NCI-H748 (cell line): Measurements from ENCODE around the gene LDAH.

Experiments
- DNase-seq: peaks from one replicate; lab custom pipeline; 2025; ENCODE audit not compliant: unreplicated experiment; lab: John Stamatoyannopoulos, UW

Gene LDAH

GRCh38 chr2:20687260-20687832 lies 135.6 kb downstream of the LDAH start:
- no peak for DNase-seq

- DNase-seq, result no peak
Measured at GRCh38 chr2:20684581-20685063, 138.3 kb downstream of the LDAH start.

DNA sequence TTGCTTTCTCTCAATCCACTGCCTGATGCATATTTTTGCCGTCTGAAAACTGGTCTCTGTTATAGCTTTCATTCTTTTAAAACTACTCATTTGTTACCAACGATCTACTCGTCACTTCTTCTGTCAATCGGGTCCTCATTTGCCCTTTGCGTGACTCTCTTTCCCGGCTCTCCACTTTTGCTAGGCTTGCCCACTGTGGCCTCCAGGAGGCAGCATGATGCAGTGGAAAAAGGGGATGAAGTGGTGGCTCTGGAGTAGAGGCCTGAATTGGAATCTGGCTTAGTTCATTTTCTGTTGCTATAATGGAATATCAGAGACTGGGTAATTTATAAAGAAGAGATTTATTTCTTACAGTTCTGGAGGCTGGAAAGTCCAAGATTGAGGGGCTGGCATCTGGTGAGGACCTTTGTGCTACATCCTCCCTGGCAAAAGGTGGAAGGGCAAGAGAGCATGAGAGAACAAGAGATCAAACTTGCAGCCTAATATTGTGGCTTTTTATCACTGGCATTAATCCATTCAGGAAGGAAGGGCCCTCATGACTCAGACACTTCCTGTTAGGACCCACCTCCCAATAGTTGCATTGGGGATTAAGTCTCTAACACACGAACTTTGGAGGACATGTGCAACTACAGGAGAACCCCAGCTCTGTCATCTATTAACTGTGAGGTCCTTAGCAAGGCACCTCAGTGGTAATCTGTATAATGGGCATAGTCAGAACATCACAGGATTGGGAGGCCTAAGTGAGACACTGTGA lies 140.6 kb downstream of the LDAH start:
- DNase-seq, result no peak

GRCh38 chr2:20680744-20681375 lies 142.0 kb downstream of the LDAH start:
- DNase-seq, result no peak

- DNase-seq, result no peak
Measured at GRCh38 chr2:20678780-20679179, 144.1 kb downstream of the LDAH start.

DNA sequence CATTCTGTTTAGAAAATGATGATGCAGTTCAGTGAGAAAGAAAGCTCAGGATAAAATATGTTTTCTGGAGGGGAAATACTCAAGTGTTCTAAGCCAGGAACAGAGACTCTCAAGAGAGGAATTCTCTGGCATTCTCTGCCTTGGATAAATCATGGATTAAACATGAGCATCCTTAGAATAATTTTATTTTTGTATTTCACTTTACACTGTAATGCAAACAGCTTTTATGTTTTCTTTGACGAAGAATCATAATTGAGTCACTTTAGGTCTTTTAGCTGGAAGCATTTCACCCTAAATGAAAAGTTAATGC lies 144.9 kb downstream of the LDAH start:
- DNase-seq, result no peak

GRCh38 chr2:20677301-20678085 lies 145.4 kb downstream of the LDAH start:
- no peak for DNase-seq

DNA sequence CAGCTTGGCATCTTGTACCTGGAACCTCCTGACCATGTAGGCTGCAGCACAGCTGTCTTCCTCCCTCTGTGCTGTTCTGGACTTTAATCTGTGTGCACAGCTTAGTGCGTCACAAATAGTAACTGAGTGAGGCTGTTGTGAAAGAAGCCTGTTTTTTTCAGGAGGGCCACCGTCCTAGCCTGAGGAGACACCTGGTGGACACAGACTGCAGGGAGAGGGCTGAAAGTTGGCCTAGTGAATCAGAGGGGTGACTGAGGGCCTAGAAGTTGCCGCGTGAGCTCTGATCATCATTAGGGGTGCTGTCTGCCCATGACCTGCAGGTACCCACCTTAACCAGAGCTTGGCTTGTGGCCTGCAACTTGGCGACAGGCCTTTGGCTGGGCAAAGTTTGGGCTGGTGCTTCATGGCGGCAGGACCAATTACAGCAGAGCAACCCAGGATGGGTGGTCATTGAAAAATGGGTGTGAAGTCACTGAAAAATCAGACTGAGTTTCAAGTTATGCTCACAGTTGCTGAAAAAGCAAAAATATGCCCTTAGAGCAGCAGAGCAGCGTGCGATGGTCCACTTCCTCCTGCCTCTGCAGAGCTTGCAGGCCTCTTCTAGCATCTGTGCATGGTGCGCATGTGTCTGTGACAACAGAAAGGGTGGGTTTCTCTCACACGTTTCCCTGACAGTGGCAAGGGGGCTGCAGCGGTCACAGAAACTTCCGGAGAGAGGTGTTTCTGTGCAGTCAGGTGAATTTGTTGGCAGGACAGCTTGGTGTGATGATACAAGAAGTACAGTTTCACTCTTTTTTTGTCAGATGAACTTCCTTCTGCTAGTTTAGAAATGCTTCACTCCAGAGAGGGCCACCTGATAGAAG lies 146.3 kb downstream of the LDAH start:
- no peak for DNase-seq

- no peak for DNase-seq
Measured at GRCh38 chr2:20675701-20676352, 147.1 kb downstream of the LDAH start.

GRCh38 chr2:20674974-20675679 lies 147.8 kb downstream of the LDAH start:
- DNase-seq, result no peak

DNA sequence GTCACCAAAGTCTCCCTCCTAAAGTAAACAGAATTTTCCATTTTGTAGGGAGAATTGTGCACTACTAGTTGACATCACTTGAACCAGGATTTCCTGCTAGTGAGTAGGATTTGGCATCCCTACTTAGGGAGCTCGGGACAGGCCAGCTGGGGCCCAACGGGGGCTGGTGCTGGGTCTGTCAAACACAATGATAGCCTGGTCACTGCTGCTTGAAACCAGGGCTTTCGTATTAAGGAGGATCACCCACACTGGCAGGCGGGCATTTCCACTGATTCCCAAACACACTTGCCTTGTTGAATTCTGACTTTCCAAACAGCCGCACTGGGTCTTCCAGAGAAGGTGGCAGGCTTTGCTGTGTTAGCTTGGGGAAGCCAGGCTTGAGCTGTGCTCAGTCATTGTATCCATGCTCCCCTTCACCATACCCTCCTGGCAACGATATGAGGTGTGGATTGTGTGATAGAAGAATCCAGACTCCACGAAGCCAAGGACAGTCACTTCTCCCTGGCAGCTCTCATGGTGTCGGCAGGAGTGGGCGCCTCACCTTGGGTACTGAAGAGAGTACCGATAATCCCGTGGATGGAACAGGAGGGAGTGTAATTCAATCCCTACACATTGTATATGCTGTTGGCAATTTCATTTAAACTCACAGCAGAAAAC lies 148.5 kb downstream of the LDAH start:
- DNase-seq, result no peak

DNA sequence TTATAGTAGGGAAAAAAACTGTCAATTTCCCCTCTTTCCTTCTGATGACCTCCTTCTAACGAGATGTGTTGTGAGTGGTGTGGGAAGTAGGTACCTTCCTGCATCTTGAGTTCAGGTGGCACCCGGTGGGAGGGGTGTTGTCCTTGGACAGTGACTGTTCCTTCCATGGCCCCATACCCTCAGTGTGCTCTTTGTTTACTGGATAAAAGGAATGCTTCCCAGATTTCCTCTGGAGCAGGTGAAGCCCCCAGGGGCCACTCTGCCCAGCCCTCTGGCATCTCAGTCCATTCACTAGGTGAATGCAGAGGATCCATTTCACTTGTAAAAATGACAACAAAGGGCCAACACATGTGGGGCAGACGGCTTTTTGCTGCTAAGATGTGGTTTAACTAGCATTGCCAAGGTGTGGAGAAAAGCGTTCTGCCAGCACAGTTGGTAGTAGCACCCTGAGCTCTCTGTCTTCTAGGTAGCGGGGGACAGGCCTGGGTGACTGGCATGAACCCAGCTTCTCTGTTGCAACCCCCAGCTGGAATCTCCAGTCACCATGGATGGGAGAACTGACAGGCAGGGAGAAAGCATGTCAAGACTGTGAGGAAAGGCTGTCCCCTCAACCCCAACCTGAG lies 149.1 kb downstream of the LDAH start:
- DNase-seq, result no peak

GRCh38 chr2:20672201-20672951 lies 150.5 kb downstream of the LDAH start:
- DNase-seq, result no peak

- DNase-seq, result no peak
Measured at GRCh38 chr2:20671736-20672080, 151.2 kb downstream of the LDAH start.

DNA sequence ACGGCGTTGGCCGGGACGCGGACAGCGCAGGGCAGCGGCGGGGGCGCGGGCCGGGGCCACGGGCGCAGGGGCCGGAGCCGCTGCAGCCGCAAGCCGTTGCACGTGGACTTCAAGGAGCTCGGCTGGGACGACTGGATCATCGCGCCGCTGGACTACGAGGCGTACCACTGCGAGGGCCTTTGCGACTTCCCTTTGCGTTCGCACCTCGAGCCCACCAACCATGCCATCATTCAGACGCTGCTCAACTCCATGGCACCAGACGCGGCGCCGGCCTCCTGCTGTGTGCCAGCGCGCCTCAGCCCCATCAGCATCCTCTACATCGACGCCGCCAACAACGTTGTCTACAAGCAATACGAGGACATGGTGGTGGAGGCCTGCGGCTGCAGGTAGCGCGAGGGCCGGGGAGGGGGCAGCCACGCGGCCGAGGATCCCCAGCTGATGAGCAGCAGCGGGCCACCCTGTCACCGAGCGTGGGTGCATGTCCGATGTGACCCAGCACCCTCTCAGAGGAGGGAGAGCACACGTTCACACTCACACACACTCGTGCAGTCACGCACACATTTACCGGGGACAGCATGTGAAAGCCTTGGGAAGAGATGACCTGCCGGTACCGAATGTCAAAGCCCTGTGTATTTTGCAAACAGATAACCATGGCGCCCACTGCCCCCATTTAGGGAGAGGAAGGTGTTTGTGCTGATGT lies 151.7 kb downstream of the LDAH start:
- no peak for DNase-seq

GRCh38 chr2:20670315-20671035 lies 152.4 kb downstream of the LDAH start:
- DNase-seq, result no peak
